ENCODE data around the gene DAND5.

The DAND5 gene, protein sequence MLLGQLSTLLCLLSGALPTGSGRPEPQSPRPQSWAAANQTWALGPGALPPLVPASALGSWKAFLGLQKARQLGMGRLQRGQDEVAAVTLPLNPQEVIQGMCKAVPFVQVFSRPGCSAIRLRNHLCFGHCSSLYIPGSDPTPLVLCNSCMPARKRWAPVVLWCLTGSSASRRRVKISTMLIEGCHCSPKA

DNA sequence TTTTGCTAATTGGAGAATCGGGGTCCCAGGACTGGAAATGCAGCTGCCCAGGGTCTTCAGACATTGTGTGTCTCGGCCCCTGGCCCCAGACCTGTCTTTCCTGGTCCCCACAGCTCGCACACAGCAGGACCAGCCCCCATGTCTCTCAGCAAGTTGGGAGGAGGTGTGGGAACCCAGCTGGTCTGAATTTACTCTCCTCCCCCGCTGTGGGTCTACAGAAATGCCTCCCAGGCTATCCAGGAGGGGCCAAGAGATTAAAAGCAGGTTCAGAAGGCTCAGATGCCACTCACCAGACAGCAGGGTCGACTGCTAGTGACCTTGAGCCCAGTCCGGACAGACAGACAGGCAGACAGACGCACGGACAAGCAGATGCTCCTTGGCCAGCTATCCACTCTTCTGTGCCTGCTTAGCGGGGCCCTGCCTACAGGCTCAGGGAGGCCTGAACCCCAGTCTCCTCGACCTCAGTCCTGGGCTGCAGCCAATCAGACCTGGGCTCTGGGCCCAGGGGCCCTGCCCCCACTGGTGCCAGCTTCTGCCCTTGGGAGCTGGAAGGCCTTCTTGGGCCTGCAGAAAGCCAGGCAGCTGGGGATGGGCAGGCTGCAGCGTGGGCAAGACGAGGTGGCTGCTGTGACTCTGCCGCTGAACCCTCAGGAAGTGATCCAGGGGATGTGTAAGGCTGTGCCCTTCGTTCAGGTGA lies at the start of gene DAND5:
Gene DAND5, plus strand, starts transcription at position 285 of the 697 bp plus-strand sequence. Its CDS starts 85 bp downstream, at position 370.
- peak; percentile 36 for DNase-seq

DNA sequence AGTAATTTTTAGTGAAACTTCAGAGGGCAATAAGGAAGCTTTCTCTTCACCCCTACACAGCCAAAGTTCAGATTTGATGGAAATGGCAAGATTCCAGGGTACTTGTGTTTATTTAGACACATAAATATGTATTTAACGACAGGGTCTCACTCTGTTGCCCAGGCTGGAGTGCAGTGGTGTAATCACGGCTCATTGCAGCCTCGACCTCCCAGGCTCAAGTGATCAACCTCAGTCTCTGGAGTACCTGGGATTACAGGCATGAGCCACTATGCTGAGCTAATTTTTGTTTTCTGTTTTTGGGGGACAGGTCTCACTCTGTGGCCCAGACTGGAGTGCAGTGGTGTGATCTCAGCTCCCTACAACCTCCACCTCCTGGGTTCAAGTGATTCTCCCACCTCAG lies 48.3 kb upstream of the DAND5 start:
- no peak for DNase-seq

DNA sequence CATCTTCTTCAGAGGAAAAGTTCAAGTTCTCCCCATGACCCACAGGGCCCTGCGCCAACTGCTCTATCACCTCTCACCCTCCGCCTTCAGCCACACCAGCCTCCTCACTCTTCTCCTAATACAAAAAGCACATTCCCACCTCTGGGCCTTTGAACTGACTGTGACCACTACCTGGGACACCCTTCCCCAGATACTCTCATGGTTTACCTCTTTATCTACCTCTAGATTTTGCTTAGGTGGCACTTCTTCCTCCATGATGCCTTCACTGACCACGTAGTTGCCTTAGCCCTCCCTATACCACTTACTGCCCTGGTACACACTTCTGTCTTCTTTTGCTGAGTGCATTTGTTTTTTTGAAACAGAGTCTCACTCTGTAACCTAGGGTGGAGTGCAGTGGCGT lies 46.4 kb upstream of the DAND5 start:
- DNase-seq, result no peak

DNA sequence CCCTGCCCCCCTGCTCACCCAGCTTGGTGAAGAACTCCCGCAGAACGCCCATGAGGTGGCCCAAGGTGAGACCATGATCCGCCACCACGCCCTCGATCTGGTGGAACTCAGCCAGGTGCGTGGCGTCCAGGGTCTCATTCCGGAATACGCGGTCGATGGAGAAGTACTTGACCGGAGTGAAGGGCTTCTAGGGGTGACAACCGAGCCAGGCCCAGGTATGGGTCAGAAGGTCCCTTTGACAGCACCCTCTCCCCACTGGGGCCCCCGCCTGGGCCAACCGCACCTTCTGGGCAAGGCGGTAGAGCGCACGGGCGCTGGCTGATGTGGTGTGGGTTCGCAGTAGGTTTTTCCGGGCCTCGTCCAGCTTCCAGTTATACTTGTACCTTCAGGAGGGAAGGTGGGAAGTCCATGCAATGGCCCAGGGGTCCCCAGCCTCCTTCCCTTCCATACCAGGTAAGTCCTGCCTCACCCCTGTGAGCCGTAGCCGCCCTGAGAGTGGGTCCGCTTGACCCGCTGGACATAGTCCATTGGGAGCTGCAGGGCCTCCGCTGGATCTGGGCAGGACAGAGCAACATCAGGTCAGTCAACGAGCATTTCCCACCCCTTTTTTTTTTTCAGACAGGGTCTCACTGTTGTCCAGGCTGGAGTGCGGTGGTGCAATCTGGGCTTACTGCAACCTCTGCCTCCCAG lies 44.6 kb upstream of the DAND5 start:
- DNase-seq, result no peak

DNA sequence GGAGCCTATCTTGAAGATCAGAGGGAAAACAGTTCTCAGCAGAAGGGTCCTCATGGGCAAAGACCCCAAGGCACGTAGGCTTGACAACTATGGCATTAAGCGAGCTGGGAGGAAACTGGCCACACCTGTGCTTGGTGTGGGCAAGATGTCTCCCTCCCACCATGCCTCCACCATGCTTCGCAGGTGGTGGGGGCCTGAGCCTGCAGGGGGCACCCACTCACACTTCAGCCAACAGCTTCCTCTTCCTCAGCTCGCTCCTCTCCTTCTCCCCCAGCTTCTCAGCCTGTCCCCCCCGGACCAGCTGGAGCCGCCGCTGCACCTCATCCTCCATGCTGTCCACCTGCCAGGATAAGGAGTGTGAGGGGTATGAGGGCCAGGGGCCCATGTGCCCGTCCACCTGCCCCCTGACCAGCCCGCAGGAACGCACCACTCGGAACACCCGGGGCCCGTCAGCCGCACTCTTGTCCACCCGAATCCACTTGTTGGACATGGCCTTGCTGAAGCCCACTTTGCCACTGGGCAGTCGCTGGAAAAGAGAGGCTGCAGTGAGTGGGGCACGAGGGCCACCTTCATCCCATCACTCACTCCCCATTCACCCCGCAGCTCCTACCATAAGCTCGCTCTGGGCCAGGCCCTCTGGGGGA lies 39.3 kb upstream of the DAND5 start:
- DNase-seq, result no peak

DNA sequence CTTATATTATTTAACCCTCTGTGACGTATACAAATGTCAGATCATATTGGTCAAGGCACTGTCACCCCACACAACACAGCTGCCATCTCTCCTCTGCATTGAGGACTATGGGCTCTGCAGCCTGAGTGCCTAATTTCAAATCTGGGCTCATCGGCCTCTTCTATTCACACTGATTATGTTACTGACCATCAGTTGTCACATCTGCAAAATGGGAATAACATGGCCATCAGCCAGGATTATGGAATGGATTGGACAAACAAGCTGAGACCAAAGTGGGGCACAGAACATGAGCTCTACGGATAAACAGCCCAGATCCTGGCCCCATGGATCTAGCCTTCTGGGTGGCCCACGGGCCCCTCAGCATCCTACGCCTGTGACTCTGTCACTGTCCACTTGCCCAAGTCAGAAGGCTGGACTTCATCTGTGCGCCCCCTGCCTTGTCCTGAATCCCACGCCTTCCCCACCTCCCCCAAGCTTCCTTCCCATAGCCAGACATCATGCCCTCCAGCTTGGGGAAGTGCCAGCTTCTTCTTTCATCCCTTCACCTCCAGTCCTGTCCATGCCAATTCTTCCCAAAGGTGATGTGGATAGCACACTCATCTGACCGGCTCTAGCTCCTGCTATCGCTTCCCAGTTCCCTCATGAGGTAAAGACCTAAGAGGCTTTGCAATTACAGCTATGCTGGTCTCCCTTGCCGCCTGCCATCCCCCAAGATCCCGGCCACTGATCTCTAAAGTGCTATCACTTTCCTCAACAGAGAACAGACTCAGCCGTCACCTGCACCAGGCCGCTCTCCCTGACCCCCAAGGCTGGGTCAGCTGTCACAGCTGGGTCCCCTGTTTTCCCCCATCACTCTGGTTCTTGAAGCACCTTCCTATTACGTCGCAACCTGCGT lies 36.7 kb upstream of the DAND5 start:
- no peak for DNase-seq

DNA sequence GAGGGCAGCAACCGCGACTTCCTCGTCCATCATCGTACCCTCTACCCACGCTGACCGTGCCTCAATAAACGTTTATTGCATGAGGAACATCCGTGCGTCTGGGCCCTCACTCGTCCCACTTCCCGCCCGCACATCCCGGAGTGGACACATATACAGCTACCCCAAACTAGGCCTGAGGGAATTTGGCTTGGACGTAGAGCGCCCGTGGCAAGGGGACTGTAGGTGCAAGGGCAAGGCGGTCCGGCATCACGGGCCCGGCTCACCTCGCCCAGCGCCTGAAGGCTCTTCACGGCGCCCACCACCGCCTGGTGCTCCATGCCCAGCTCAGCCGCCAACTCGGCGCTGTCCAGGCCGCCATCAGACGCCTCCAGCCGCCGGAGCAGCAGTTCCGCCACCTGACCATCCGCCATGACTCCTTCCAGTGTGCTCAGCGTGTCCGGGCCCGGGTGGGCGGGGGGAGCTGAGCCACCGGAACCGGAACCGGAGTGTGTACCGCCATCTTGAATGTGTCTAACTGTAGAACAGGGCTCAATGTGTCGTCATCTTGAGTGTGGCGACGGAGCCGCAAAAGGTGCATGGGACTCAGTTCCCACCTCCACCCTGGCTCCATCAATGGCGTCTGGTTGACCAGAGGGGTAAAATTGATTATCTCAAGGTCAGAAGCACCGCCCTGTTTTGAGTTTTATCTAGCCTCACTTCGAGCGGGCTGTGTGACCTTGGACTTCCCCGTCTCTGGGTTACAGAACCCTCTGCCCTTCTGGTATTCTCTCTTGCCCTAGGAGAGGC lies 35.9 kb upstream of the DAND5 start, which contains the start of gene FARSA:
Gene FARSA, minus strand, starts transcription at position 425 of the 786 bp plus-strand sequence. Its CDS starts 15 bp downstream, at position 410.
- peak; percentile 92 for DNase-seq

DNA sequence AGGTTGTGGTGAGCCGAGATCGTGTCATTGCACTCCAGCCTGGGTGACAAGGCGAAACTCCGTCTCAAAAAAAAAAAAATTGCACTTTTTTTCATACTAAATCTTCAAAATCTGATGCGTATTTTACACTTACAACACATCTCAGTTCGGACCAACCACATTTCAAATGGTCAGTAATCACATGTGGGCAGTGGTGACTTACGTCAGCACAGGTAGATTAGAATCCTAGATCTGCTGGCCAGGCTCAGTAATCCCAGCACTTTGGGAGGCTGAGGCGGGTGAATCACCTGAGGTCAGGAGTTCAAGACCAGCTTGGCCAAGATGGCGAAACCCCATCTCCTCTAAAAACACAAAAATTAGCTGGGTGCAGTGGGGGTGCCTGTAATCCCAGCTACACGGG lies 34.3 kb upstream of the DAND5 start:
- no peak for DNase-seq

DNA sequence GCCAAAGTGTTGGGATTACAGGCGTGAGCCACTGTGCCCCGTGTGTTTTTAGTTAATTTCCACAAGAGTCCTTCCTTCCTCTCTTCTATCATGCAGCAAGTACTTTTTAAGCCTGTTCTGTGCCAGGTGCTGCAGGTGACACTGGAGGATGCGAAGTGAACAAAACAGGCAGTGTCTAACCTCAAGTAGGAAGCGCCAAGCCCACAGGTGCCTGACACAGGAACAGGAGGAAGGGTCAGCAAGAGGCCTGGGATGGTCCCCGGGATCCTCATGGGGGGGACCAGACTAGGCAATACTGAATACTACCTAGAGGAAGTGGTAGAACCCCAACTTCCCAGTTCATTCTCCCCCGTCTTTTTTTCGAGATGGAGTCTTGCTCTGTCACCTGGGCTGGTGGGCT lies 32.8 kb upstream of the DAND5 start:
- DNase-seq, result peak; percentile 22

DNA sequence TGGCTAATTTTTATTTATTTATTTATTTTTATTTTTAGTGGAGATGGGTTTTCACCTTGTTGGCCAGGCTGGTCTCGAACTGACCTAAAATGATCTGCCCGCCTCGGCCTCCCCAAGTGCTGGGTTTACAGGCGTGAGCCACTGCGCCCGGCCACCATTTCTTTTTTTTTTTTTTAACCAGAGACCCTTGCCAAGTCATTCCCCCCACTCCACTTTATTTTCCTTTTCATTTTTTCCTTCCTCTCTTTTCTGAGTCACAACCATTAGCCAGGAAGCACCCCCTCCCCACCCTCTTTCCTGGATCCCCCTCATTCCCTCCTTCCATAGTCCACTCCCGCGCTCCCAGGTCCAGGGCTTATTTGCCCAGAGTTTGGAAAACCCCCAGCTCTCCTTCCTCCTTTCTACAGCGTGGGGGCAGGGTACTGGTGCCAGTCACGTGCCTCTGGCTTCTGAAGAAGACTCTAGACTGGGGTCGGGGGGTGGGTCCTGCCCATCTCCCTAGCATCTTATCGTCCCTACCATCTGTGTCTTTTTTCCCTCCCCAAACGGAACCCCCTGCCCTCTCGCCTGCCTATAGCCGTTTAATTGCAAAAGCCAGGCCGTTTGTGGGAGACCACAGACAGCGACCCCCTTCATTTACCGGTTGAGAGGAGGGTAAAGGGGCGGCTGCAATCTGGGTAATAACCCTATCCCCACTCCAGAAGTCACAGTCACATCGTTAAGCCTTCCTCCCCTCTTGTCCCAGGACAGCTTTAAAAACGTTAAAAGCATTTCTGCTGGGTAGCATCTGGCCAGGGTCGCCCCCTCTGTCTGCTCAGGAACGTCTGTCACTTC lies 32.1 kb upstream of the DAND5 start:
- peak; percentile 63 for DNase-seq

DNA sequence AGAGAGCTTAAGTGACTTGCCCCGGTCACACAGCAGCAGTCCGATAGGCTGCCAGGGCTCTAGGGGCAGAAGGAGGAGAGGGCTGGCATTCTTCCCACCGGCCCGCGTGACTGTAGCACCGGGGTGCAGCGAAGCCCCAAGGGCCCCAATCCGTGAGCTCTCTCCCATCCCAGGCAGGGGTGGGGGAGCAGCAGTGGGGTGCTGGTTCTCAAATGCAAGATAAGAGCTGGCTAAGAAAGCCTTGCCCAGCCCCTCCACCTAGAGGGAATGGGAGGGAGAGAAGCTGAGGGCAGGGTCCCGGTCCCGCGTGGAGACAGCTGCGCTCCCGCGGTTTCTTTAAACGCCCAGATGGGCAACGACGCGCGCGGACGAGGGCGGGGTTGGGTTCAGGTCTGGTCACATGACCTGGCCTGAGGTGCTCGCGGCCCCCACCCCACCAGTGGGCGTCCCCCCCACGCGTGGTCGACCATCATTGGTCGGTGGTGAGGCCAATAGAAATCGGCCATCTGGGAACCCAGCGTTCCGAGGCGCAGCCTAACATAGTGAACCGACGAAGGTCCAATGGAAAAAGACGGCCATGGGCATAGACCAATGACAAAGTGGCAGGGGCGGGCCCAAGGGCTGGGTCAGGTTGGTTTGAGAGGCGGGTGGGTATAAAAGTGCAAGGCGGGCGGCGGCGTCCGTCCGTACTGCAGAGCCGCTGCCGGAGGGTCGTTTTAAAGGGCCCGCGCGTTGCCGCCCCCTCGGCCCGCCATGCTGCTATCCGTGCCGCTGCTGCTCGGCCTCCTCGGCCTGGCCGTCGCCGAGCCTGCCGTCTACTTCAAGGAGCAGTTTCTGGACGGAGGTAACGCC lies 31.2 kb upstream of the DAND5 start, which contains the start of gene CALR:
Gene CALR, plus strand, starts transcription at position 683 of the 852 bp plus-strand sequence. Its CDS starts 71 bp downstream, at position 754.
- DNase-seq, result peak; percentile 98

DNA sequence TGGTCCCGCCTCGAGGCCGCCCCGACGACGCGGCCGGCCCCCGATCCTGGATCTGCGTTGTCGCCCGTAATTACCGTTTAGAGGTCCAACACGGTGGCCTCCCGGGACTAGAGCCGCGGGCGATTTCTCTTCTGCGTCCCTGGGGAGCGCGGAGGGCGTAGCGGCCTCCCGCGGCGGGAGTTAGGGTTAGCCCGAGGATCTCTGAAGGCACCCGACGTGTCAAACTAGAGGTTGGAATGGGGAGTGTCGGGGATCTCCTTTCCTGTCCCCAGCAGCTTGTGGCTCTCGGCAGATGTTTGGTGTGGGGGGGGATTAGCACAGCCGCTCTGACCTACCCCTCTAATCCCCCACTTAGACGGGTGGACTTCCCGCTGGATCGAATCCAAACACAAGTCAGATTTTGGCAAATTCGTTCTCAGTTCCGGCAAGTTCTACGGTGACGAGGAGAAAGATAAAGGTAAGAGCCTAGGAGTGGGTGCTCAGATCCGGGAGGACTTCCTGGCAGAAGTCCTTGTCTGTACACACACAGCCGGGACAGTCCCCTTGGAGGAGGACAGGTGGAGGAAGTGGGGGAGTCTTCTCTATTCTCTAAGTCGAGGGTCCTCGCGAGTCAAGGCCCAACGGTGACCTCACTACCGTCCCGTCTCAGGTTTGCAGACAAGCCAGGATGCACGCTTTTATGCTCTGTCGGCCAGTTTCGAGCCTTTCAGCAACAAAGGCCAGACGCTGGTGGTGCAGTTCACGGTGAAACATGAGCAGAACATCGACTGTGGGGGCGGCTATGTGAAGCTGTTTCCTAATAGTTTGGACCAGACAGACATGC lies 30.4 kb upstream of the DAND5 start:
- no peak for DNase-seq

DNA sequence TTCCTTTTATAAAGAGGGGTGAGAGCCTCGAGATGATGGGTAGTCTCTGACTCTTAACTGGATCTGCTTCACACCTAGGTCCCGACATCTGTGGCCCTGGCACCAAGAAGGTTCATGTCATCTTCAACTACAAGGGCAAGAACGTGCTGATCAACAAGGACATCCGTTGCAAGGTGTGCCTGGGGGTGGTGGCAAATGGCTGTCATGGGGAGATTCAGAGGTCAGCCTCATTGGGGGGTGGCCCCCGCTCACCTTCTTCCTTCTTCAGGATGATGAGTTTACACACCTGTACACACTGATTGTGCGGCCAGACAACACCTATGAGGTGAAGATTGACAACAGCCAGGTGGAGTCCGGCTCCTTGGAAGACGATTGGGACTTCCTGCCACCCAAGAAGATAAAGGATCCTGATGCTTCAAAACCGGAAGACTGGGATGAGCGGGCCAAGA lies 29.4 kb upstream of the DAND5 start:
- no peak for DNase-seq

DNA sequence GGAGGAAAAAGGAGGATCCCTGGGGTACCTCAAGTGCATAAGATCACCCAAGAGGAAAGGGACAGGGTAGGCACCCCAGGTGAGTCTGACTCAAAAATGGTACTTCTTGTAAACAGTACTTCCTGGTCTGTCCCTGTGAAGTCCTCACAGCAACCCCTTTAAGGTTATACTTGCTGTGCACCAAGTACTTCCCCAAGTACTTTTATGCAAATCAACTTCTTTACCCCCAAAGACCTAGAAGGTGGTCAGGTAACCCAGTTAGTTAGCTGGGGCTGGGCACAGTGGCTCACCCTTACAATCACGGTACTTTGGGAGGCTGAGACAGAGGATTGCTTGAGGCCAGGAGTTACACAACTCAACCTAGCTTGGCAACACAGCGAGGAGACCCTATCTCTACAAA lies 28.5 kb upstream of the DAND5 start:
- DNase-seq, result no peak

DNA sequence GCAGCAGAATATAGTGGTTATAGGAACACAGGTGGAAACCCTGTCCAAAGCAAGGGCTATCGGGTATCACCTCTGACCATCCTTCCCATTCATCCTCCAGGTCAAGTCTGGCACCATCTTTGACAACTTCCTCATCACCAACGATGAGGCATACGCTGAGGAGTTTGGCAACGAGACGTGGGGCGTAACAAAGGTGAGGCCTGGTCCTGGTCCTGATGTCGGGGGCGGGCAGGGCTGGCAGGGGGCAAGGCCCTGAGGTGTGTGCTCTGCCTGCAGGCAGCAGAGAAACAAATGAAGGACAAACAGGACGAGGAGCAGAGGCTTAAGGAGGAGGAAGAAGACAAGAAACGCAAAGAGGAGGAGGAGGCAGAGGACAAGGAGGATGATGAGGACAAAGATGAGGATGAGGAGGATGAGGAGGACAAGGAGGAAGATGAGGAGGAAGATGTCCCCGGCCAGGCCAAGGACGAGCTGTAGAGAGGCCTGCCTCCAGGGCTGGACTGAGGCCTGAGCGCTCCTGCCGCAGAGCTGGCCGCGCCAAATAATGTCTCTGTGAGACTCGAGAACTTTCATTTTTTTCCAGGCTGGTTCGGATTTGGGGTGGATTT lies 25.8 kb upstream of the DAND5 start:
- no peak for DNase-seq

DNA sequence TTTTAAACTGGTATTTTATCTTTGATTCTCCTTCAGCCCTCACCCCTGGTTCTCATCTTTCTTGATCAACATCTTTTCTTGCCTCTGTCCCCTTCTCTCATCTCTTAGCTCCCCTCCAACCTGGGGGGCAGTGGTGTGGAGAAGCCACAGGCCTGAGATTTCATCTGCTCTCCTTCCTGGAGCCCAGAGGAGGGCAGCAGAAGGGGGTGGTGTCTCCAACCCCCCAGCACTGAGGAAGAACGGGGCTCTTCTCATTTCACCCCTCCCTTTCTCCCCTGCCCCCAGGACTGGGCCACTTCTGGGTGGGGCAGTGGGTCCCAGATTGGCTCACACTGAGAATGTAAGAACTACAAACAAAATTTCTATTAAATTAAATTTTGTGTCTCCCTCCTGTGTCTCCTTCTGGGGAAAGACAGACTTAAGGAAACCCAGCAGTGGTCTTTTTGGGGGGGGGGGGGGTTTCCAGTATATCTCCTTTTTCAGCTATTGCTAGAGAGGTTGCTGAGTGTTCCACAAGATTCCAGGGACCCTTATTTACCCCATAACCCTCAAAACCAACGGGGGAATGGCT lies 25.2 kb upstream of the DAND5 start:
- no peak for DNase-seq

DNA sequence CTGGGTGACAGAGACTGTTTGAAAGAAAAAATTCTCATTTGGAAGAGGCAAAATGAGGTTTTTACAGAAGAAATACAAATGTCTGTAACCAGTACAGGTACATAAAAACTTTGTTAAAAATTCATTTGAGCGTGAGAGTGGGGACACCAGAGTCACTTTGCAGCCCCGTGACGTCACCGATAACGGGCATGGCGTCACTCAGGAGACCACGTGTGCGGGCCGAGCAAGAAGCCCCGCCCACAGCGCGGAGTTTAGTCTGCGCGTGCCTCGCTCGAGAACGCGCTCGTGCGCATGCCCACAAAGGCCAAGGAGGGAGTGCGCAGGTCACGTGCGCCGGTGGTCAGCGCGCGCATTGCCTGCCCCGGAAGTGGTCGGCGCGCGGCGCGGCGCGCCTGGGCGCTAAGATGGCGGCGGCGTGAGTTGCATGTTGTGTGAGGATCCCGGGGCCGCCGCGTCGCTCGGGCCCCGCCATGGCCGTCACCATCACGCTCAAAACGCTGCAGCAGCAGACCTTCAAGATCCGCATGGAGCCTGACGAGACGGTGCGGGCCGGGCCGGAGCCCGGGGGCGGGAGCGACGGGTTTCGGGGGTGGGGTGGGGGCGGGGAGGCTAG lies 23.8 kb upstream of the DAND5 start, which contains the start of gene RAD23A:
Gene RAD23A, plus strand, starts transcription at position 384 of the 613 bp plus-strand sequence. Its CDS starts 87 bp downstream, at position 471.
- DNase-seq, result peak; percentile 94

Measured in NCI-H2171 treated with DMSO at 0.1 percent for 48 hours (cell line).